H1 (cell line): Measurements from ENCODE around the gene FXYD7. TPM values are rescaled to one million over a fixed set of nuclear protein-coding genes. Genes with fewer than 3 reads are reported as not detected.

Source experiments
- FOSL1 ChIP-seq: IDR thresholded peaks from 2 replicates; pipeline ENCODE4 v1.6.1; 2011; ENCODE audit warnings: mild to moderate bottlenecking, low read depth, low read length, moderate library complexity; ENCODE audit not compliant: insufficient read depth
- KDM5A ChIP-seq: fragments of 200-600 bp; IDR thresholded peaks from 2 replicates; pipeline ENCODE4 v1.7.1; 2012; ENCODE audit warnings: mild to moderate bottlenecking, low read length, inconsistent platforms, mixed read lengths
- polyA plus RNA-seq, 7 experiments: library from polyadenylated mRNA; depleted of rRNA in 3 of 7; stranded (reverse) in 5 of 7; unstranded in 2 of 7; fragments of >200 nt in 5 of 7; fragments of 200-250 nt in 2 of 7; gene quantifications; 1 replicate in 5 of 7; 2 replicates in 1 of 7; 4 replicates in 1 of 7; pipeline versions ENCODE4 v1.2.1 to v1.2.3, GENCODE V29; 2011 to 2013; ENCODE audit warnings: missing spikeins in 2 of 7, mixed read lengths in 2 of 7
- total RNA-seq: library from RNA; stranded (reverse); fragmentation: NEBNext Ultra II Directional; extraction: Animal tissue kit (Norgen Biotek cat#: 25700); gene quantifications from 2 replicates; pipeline ENCODE4 v1.2.1, GENCODE V29; 2021

The FXYD7 gene
- total and polyA plus RNA-seq, 2 of the 8 experiments (the other 6 are each of a cell fraction or from before 2014, with no cell fraction given): 12.1 to 14.3 TPM

DNA sequence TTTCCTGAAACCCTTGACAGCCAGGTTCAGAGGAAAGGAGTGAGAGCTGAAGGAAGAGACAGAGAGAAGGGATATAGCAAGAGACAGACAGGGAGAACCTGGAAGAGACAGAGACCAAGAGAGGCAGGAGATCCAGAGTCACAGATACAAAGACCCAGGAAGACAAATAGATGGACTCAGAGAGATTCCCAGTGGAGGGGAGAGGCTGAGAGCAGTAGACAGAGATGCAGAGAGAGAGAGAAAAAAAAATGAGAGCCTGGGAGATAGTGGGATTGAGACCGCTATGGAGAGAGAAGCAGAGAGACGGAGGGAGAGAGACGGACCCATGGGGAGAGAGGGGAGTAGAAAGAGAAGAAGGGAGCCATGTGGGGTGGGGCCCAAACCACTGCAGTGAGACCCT lies 763 bp downstream of the FXYD7 start (continued):
- TF ChIP-seq KDM5A: no peak
- no peak for TF ChIP-seq FOSL1
- TF ChIP-seq, all 59 proteins: peak for 0
